CD4-positive, alpha-beta memory T cell (primary cell): ENCODE data around the gene ELP1. TPM values are rescaled to one million over a fixed set of nuclear protein-coding genes. Genes with fewer than 3 reads are reported as not detected.

Source experiments
- CTCF ChIA-PET: fragments of 350-600 bp; sonication (Branson Sonifier 250); formaldehyde crosslinking; loops from one replicate; lab custom pipeline; 2021; ENCODE audit warnings: inconsistent platforms; ENCODE audit not compliant: partially characterized antibody; lab: Charles Lee
- POLR2A ChIA-PET: fragments of 350-600 bp; sonication (Branson Sonifier 250); formaldehyde crosslinking; loops from one replicate; lab custom pipeline; 2021; ENCODE audit not compliant: partially characterized antibody; lab: Charles Lee
- DNase-seq, 5 donors: peaks; one replicate each; pipeline versions ENCODE4 v3.0.0 to v3.0.0-alpha.2; 2020 to 2022; ENCODE audit warnings: mixed read lengths in 1 of 5
- H3K27ac ChIP-seq: one replicate; pipeline ENCODE4 v1.7.0; 2013; ENCODE audit warnings: low read depth, low read length
- H3K27me3 ChIP-seq: 2 replicates; pipeline ENCODE4 v1.7.0; 2013; ENCODE audit warnings: mild to moderate bottlenecking, low read length, moderate library complexity; ENCODE audit not compliant: insufficient read depth
- H3K36me3 ChIP-seq: 2 replicates; pipeline ENCODE4 v1.7.0; 2013; ENCODE audit warnings: mild to moderate bottlenecking, low read length, moderate library complexity; ENCODE audit not compliant: insufficient read depth
- H3K4me1 ChIP-seq: 2 replicates; pipeline ENCODE4 v1.7.0; 2013; ENCODE audit warnings: mild to moderate bottlenecking, low read length, moderate library complexity; ENCODE audit not compliant: insufficient read depth
- H3K4me3 ChIP-seq, 2 donors: one replicate each; pipeline ENCODE4 v1.7.0; 2013; ENCODE audit warnings: low read length in 2 of 2, mild to moderate bottlenecking in 1 of 2
- H3K9me3 ChIP-seq, 2 donors: one replicate each; pipeline ENCODE4 v1.7.0; 2013; ENCODE audit warnings: low read length in 2 of 2, control low read depth in 1 of 2; ENCODE audit not compliant: control insufficient read depth in 1 of 2
- H3K27ac Mint-ChIP-seq, 7 donors: one replicate each; pipeline ENCODE4 v1.8.0; 2020 to 2021; ENCODE audit warnings: mixed read lengths in 7 of 7, mild to moderate bottlenecking in 6 of 7, inconsistent platforms in 3 of 7, moderate library complexity in 3 of 7
- H3K27me3 Mint-ChIP-seq, 2 donors: one replicate each; pipeline ENCODE4 v1.8.0; 2020 to 2021; ENCODE audit warnings: mixed read lengths in 2 of 2
- H3K36me3 Mint-ChIP-seq, 2 donors: one replicate each; pipeline ENCODE4 v1.8.0; 2020 to 2021; ENCODE audit warnings: mixed read lengths in 2 of 2, inconsistent platforms in 1 of 2, mild to moderate bottlenecking in 1 of 2
- H3K4me1 Mint-ChIP-seq, 4 donors: one replicate each; pipeline ENCODE4 v1.8.0; 2020 to 2021; ENCODE audit warnings: mixed read lengths in 4 of 4, mild to moderate bottlenecking in 1 of 4
- H3K4me3 Mint-ChIP-seq, 8 donors: one replicate each; pipeline ENCODE4 v1.8.0; 2020 to 2021; ENCODE audit warnings: mixed read lengths in 8 of 8, mild to moderate bottlenecking in 7 of 8, moderate library complexity in 6 of 8, inconsistent platforms in 3 of 8
- H3K9me3 Mint-ChIP-seq, 8 donors: one replicate each; pipeline ENCODE4 v1.8.0; 2020 to 2021; ENCODE audit warnings: mixed read lengths in 8 of 8, mild to moderate bottlenecking in 5 of 8, inconsistent platforms in 3 of 8, moderate library complexity in 1 of 8
- intact Hi-C: fragments of 100-400 bp; cut with micrococcal nuclease; formaldehyde crosslinking; loops from one replicate; pipeline ENCODE4 v1.15.1; 2023
- polyA plus RNA-seq, 2 donors: library from polyadenylated mRNA; unstranded; fragments of 300-500 nt; fragmentation: Illumina TruSeq; gene quantifications; one replicate each; pipeline ENCODE4 v1.2.3, GENCODE V29; 2021
- total RNA-seq, 2 experiments: library from RNA; stranded (reverse); gene quantifications; one replicate each; pipeline ENCODE4 v1.2.3, GENCODE V29; 2021

The ELP1 gene
- total and polyA plus RNA-seq, 4 experiments from 2014 or later, result 21.2 to 32.3 (median 25.3) TPM

DNA sequence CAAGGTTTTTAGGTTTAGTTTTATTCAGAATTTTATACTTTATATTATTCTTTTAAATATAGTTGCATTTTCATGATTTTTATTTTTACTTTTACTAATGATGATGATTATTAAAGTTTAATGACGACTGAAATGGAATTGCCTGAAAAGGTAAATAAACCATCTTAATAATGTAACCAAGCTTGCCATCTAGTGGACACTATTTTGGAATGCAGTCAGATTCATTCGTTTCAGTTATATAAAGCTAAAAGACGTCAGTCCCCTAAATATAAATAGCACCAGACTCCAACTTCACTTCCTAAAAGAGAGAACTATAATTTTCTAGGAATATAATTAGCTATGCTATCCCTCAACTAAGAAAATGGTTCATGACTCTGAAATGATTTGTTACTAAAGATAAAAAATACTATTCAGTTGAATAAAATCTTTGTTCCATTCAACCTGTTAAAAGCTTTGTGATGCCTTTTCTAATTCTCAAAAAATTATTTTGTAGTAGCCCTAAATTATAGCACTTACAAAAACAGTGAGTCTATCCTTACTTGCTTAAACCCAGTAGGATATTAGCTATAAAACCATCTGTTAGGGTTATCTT lies 20.2 kb upstream of the ELP1 start:
- Mint-ChIP-seq H3K27ac (no peak overlapping the region), H3K4me3 (no peak overlapping the region), H3K4me1 (no peaks in the 10 kb centered on the region), H3K9me3 (no peaks in the 10 kb centered on the region), H3K36me3 (no peaks in the 10 kb centered on the region), H3K27me3 (no peaks in the 10 kb centered on the region)
- POLR2A ChIA-PET, result no interaction called here
- peak in 4 of 5 donors; percentile 23 to 28 (median 26) for DNase-seq
- intact Hi-C loops, result loop anchor here (2.0 to 5.0 kb wide), 3 partner anchors 58 to 217 kb away; partner anchors contain the start of gene CTNNAL1
- Histone ChIP-seq H3K4me1 (no peaks in the 10 kb centered on the region), H3K27ac (no peak overlapping the region), H3K36me3 (no peaks in the 10 kb centered on the region), H3K27me3 (no peaks in the 10 kb centered on the region), H3K4me3 (no peak overlapping the region), H3K9me3 (no peaks in the 10 kb centered on the region)
- CTCF ChIA-PET, result interaction anchor here (0.6 to 3.3 kb wide), 21 partner anchors 8 to 1613 kb away, joined by 3 to 15 read pairs (median 4); no protein-coding TSS in a partner anchor

DNA sequence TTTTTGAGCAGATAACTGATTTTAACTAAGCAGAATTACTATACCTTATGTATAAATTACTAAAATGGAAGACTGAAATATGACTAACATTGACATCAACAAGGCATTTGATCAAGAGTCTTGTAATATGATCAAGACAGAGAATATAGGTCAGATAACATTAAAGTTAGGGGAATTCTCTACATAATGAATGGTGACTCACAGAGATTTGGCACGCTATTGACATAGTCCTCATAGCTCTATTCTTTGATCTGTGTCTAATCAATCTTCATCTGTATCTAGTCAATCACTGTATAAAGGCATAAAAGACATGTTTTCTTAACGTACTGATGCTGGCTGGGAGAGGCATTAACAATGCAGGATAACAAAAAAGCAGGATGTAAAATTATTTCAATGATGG lies 17.7 kb upstream of the ELP1 start:
- CTCF ChIA-PET, result interaction anchor here (0.7 to 2.7 kb wide), 4 partner anchors 10 to 247 kb away, joined by 3 to 7 read pairs (median 4); no protein-coding TSS in a partner anchor
- H3K36me3 ChIP-seq, result no peaks in the 10 kb centered on the region
- Mint-ChIP-seq H3K27me3 (no peaks in the 10 kb centered on the region), H3K9me3 (no peaks in the 10 kb centered on the region), H3K4me1 (no peaks in the 10 kb centered on the region), H3K36me3 (no peaks in the 10 kb centered on the region), H3K27ac (no peak overlapping the region), H3K4me3 (no peak overlapping the region)
- intact Hi-C loops, result loop anchor here (5.0 kb wide), 2 partner anchors 61 to 214 kb away; partner anchors contain the start of gene CTNNAL1
- no peaks in the 10 kb centered on the region for H3K9me3 ChIP-seq
- POLR2A ChIA-PET, result no interaction called here
- H3K4me1 ChIP-seq, result no peaks in the 10 kb centered on the region
- no peak overlapping the region for H3K27ac ChIP-seq
- DNase-seq, result no peak
- no peaks in the 10 kb centered on the region for H3K27me3 ChIP-seq
- no peak overlapping the region for H3K4me3 ChIP-seq

DNA sequence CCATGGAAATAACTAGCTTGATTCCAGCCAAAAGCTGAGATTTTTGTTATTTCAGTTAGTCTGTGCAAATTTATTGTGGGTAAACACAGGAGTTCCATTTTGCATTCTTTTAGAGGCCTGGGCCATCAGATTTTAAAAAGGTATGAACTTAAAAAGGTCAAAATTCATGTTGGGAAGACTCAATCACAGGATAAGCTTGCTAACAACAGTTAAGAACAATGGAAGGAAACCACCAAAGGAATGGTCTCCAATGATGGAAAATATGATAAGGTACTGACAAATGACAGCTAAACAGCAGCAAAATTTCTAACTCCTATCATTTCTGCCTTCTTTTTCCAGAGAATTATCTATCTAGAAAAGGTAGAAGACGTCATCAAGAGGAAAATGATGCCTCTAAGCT lies 16.2 kb upstream of the ELP1 start:
- H3K4me3 Mint-ChIP-seq, result no peak overlapping the region
- H3K4me1 ChIP-seq, result no peaks in the 10 kb centered on the region
- H3K4me1 Mint-ChIP-seq, result no peaks in the 10 kb centered on the region
- no peaks in the 10 kb centered on the region for H3K36me3 Mint-ChIP-seq
- no peak overlapping the region for H3K4me3 ChIP-seq
- CTCF ChIA-PET, result interaction anchor here (1.0 to 2.7 kb wide), 4 partner anchors 9 to 249 kb away, joined by 3 to 7 read pairs (median 4); no protein-coding TSS in a partner anchor
- no peak overlapping the region for H3K27ac ChIP-seq
- POLR2A ChIA-PET, result no interaction called here
- DNase-seq, result no peak
- no peaks in the 10 kb centered on the region for H3K9me3 Mint-ChIP-seq
- intact Hi-C loops, result loop anchor here (5.0 kb wide), 2 partner anchors 62 to 213 kb away; partner anchors contain the start of gene CTNNAL1
- no peaks in the 10 kb centered on the region for H3K9me3 ChIP-seq
- H3K27me3 ChIP-seq, result no peaks in the 10 kb centered on the region
- no peaks in the 10 kb centered on the region for H3K27me3 Mint-ChIP-seq
- H3K27ac Mint-ChIP-seq, result no peak overlapping the region
- H3K36me3 ChIP-seq, result no peaks in the 10 kb centered on the region

DNA sequence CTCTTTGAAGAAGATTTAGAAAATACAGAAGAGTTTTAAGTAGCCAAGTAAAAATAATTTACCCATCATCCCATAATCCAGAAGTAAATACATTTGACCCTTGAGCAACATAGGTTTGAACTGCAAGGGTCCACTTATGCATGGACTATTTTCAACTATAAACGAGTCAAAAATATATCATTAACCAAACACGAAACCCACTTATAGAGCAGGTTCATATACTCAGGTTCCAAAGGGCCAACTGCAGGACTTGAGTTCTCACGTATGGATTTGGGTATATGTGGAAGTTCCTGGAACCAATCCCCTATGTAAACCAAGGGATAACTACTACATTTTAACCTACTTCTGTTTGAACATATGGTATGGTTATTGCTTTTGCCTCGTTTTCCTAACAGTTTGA lies 6.1 kb upstream of the ELP1 start:
- peaks cover 9% of the 10 kb centered on the region for H3K4me1 ChIP-seq
- Mint-ChIP-seq H3K27ac (no peak overlapping the region), H3K9me3 (no peaks in the 10 kb centered on the region), H3K36me3 (peaks cover 17 to 24% of the 10 kb centered on the region in 2 donors), H3K4me3 (no peak overlapping the region), H3K27me3 (no peaks in the 10 kb centered on the region), H3K4me1 (peaks cover 5 to 12% (median 5%) of the 10 kb centered on the region in 4 donors)
- intact Hi-C loops, result no loop called here
- DNase-seq, result no peak
- CTCF ChIA-PET, result no interaction called here
- no peaks in the 10 kb centered on the region for H3K27me3 ChIP-seq
- H3K9me3 ChIP-seq, result no peaks in the 10 kb centered on the region
- H3K4me3 ChIP-seq, result no peak overlapping the region
- no peaks in the 10 kb centered on the region for H3K36me3 ChIP-seq
- POLR2A ChIA-PET, result no interaction called here
- no peak overlapping the region for H3K27ac ChIP-seq

DNA sequence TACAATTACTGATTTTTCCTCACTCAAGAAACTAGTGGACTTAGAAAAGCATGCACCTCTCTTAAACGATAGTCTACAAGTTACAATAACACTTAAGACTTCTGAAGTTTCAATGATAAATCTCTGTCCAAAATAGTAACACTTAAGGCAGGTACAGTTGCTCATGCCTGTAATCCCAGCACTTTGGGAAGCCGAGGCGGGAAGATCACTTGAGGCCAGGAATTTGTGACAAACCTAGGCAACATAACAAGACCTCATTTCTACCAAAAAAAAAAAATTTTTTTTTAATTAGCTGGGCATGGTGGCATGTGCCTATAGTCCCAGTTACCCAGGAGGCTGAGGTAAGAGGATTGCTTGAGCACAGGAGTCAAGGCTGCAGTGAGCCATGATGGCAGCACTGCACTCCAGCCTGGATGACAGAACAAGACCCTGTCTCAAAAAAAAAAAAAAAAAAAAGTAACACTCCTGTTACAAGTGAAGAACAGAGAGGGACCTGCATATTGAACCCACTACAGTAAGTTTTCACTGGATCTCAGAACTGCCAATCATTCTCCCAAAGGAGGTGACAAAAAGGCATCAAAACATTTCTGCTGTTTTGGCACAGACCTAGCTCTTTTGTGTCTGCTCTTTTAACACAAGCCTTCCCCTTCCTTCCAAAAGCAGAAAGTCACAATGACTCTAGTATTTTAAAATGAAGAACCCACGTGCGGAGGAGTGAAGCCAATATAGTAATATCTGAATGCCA lies 3.8 kb upstream of the ELP1 start:
- peaks cover 15 to 33% (median 19%) of the 10 kb centered on the region in 4 donors for H3K4me1 Mint-ChIP-seq
- Histone ChIP-seq H3K4me3 (no peak overlapping the region), H3K4me1 (peaks cover 20% of the 10 kb centered on the region), H3K27me3 (no peaks in the 10 kb centered on the region), H3K36me3 (no peaks in the 10 kb centered on the region), H3K27ac (no peak overlapping the region), H3K9me3 (no peaks in the 10 kb centered on the region)
- DNase-seq, result no peak
- H3K36me3 Mint-ChIP-seq, result peaks cover 17 to 39% of the 10 kb centered on the region in 2 donors
- POLR2A ChIA-PET, result no interaction called here
- H3K27ac Mint-ChIP-seq, result peak overlapping the region in 1 of 7 donors; percentile 64
- intact Hi-C loops, result no loop called here
- H3K4me3 Mint-ChIP-seq, result no peak overlapping the region
- H3K27me3 Mint-ChIP-seq, result no peaks in the 10 kb centered on the region
- CTCF ChIA-PET, result interaction anchor here (0.7 kb wide), 1 partner anchor 509 kb away, joined by 3 read pairs; no protein-coding TSS in a partner anchor
- H3K9me3 Mint-ChIP-seq, result peaks cover 0 to 4% (median 0%) of the 10 kb centered on the region in 8 donors

DNA sequence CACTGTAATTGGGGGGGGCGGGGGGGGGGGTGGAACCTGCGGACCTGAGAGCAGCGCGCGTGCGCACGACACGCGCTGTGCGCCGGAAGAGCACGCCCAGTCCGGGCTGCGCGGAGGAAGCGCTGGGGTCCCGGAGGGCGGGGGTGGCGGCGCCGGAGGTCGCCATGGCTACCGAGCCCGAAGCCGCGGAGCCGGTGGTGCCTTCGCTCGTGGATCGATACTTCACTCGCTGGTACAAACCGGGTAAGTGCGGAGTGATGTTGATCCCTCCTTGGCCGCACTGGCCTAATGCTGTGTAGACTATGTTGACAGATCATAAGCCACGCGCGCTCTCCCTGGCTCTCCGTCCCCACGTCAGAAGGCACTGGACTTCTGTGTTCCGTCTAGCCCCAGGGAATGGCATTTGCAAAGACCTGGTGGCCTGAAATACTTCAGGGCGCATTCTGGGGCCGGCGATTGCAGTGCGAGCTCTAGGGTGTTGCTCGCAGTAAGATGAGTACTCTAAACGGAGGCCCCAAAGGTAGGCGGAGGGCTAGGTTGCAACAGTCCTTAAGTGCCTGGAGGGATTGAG lies 484 bp upstream of the ELP1 start, which contains the start of gene ABITRAM:
Gene ABITRAM, plus strand, starts transcription at position 78 of the 571 bp plus-strand sequence. Its CDS starts 87 bp downstream, at position 165.
- Histone ChIP-seq H3K27ac (peak within 1 kb of the TSS; percentile 83), H3K4me3 (peak within 1 kb of the TSS; percentile 78 to 100), H3K9me3 (no peaks in the 10 kb centered on the region), H3K4me1 (peaks cover 26% of the 10 kb centered on the region), H3K27me3 (no peaks in the 10 kb centered on the region), H3K36me3 (no peaks in the 10 kb centered on the region)
- ChIA-PET CTCF (no interaction called here), POLR2A (interaction anchor here (1.9 kb wide), 1 partner anchor 185 kb away, joined by 10 read pairs; the partner anchor contains the start of gene TMEM245)
- H3K4me3 Mint-ChIP-seq, result peak within 1 kb of the TSS; percentile 99 to 100 (median 99)
- H3K36me3 Mint-ChIP-seq, result peaks cover 12 to 39% of the 10 kb centered on the region in 2 donors
- peaks cover 28 to 47% (median 37%) of the 10 kb centered on the region in 4 donors for H3K4me1 Mint-ChIP-seq
- intact Hi-C loops, result loop anchor here (1.0 kb wide), 3 partner anchors 79 to 1651 kb away; partner anchors contain the start of genes CTNNAL1 and RAD23B
- peaks cover 0 to 4% (median 0%) of the 10 kb centered on the region in 8 donors for H3K9me3 Mint-ChIP-seq
- DNase-seq, result peak in 3 of 5 donors; percentile 79 to 85 (median 84)
- H3K27me3 Mint-ChIP-seq, result no peaks in the 10 kb centered on the region
- peak within 1 kb of the TSS; percentile 91 to 99 (median 99) for H3K27ac Mint-ChIP-seq
